GM19239 (cell line): ENCODE results near the gene IP6K2.

Experiments used
- DNase-seq: peaks from one replicate; pipeline ENCODE4 v3.0.0; 2011; ENCODE audit warnings: low spot score; ENCODE audit not compliant: insufficient read length
- FAIRE-seq: peaks from 2 replicates; lab custom pipeline; 2011; peaks lifted over from hg19 to GRCh38; lab: Jason Lieb, UNC

The IP6K2 gene

DNA sequence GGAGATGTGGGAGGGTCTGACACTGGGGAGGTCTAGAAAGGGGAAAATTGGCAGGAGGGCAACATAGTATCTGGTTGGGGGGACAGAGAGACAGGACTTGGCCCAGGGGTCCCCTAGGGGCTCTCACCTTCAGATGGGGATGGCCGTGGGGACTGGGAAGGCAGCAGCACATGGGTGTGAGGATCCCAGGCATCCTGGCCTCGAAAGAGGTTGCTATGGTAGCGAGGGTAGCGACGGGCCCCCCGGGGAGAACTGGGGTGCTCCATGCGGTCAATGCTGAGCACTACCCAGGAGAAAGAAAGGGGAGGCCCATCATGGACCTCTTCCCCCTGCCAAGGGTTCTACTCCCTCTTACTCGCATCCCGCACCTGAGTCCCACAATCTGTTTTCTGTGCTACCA lies 69.3 kb downstream of the IP6K2 start:
- DNase-seq = no peak
- FAIRE-seq = no peak

DNA sequence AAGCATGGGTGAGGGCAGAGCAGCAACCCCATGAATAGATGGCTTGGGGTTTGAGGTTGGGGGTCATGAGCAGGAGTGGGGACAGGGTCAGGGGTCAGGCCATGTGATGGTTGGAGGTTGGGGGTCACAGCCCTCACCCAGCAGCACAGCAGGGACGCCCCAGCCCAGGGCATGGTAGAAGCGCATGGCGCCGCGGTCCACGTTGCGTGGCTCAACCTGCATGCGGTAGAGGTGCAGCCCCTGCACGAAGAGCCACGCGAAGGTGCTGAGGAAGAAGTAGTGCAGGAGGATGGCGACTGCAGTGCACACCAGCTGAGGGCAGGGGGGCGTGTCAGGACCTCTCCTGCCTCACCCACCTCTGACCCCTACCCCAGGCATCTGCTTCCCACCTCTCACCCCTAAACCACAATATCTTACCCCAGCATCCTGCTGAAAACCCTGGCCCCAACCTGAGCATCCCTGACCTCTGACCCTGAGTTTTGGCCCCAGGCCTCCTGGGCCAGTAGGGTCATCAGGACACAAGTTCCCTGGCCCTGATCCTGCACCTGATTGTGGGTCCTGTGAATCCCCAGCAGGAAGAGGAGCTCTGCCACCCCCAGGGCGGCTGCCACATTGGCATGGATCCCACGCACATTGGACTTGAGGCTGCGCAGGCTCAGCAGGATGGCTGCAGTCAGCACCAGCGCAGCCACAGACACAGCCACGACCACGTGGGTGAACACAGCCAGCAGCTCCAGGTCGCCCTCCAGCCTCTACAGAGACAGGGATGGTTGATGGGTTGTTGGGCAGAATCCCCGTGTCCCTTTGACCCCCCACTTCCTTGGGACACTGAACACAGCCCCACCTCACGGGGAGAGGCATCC lies 71.9 kb downstream of the IP6K2 start:
- FAIRE-seq (no peak), DNase-seq (no peak)

DNA sequence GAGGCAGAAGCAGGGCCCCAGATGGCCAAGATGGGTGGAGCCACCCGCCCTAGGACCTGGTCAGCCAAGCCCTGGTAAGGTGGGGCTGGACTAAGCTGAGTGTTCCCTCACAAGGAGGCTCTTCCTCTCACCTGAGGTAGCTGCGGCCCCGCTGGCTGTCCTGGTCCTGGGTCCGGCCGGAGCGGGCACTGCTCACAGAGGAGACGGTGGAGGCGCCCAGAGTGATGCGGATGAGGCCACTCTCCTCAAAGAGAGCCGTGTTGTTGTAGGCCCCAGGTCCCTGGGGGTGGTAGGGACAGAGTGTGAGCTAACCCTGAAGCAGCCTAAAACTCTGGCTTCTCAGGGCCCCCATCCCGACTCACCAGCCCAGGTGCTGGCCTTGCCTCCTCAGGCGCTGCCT lies 74.4 kb downstream of the IP6K2 start:
- FAIRE-seq (no peak), DNase-seq (no peak)

DNA sequence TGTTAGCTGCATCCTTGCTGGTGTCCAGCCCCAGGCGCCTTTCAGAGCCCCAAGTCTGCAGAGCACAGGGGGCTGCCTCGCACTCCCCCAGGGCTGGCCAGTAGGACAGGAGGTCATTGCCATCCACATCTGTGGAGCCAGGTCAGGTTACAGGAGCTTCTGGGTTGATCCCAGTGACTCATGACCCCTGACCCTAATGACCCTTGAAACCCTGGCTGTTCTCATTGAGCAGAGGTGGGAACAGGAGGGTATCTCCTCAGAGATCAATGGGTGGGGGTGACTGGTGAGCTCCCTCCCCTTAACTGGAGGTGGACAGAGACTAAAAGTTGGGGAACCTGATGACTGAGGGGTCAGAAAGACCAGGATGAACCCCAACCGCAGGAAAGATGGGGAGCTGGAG lies 75.6 kb downstream of the IP6K2 start:
- FAIRE-seq (no peak), DNase-seq (no peak)

DNA sequence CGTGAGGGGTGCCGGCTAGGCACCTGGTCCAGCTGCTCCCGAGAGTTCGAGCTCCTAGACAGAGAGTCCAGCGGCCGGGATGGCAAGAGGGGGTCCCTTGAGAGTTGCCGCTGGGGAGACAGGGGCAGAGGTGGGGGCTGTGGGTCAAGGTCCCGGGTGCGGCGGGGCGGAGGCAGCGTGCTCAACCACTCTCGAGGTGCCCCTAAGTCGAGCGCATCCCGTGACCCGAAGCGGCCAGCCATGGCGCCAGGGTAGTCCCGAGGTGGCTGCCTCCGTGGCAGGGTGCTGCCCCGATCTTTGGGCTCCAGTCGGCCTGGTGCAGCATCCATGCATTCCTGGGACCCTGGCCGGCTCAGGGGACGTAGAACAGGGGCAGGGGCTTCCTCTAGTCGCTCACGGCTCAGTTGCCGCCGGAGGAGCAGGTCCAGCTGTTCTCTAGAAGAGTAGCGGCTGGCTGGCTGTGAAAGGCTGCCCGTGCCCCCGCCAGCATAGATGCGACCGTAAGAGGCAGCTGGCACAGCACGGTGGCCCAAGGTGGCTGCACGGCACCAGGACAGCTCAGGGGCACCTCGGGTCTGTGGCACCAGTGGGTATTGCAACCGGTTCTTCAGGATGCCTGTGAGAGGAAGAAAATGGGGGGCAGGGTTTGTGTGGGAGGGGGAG lies 76.9 kb downstream of the IP6K2 start:
- DNase-seq (no peak), FAIRE-seq (no peak)
